ENCODE data around the gene PACRG. TPM values are rescaled to one million over a fixed set of nuclear protein-coding genes. Genes with fewer than 3 reads are reported as not detected.

PACRG gene
- total and polyA plus RNA-seq, 3 donors from 2014 or later = 54.0 to 84.6 (median 81.7) TPM

GRCh38 chr6:163226836-163227485, 499.2 kb downstream of the PACRG start:
- WGBS, 2 donors = 93 to 94% methylated on average over 10 of the region's 10 CpGs
- no peaks in the 10 kb centered on the region for H3K4me1 ChIP-seq
- no peak overlapping the region for H3K27ac ChIP-seq
- no peaks in the 10 kb centered on the region for H3K36me3 ChIP-seq (ENCODE audit: low read depth, missing control alignments)
- no peaks in the 10 kb centered on the region for H3K9me3 ChIP-seq
- H3K27me3 ChIP-seq = no peaks in the 10 kb centered on the region
- H3K4me3 ChIP-seq = no peak overlapping the region
- no peak for DNase-seq
- TF ChIP-seq POLR2A (IDR thresholded peaks at IDR 0.05) = no peak
- TF ChIP-seq CTCF (IDR thresholded peaks at IDR 0.05) = no peak
- intact Hi-C loops (cut with DNase I; ENCODE audit: low total_unique reads) = no loop called here

DNA sequence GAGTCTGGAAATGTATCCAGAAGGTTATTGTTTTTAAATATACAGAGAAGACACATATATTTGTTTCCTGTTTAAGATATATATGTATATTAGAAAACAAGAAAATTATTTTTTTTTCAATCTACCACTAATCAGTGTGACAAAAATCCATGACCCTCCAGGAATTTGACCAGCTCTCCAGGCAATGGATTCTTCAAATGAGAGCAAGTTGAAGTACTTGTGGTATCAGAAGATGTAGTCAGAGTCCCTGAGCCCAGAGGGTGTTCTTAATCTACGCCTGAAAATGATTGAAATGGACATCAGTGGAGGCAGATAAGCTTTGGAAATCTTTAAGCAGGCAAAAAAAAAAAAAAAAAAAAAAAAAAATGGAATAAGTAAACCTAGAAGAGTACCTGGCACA, 500.3 kb downstream of the PACRG start:
- Histone ChIP-seq H3K36me3 (ENCODE audit: low read depth, missing control alignments) (no peaks in the 10 kb centered on the region), H3K4me3 (no peak overlapping the region), H3K27me3 (no peaks in the 10 kb centered on the region), H3K27ac (no peak overlapping the region), H3K4me1 (no peaks in the 10 kb centered on the region), H3K9me3 (no peaks in the 10 kb centered on the region)
- 91 to 100% methylated on average over 1 of the region's 1 CpG for WGBS, 2 donors
- no peak for TF ChIP-seq POLR2A (IDR thresholded peaks at IDR 0.05)
- intact Hi-C loops (cut with DNase I; ENCODE audit: low total_unique reads) = no loop called here
- DNase-seq = no peak

DNA sequence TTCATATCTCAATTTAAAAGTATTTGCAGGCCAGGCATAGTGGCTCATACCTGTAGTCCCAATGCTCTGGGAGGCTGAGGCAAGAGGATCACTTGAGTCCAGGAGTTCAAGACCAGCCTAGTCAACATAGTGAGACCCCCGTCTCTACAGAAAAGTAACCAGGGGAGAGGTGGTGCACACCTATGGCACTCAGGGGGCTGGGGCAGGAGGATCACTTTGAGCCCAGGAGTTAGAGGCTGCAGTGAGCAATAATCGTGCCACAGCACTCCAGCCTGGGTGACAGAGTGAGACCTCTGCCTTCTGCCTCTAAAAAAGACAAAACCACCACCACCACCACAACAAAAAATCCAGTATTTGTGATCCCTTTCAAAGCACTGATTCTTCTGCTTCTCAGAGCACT, 501.3 kb downstream of the PACRG start:
- no peaks in the 10 kb centered on the region for H3K4me1 ChIP-seq
- intact Hi-C loops (cut with DNase I; ENCODE audit: low total_unique reads) = no loop called here
- TF ChIP-seq POLR2A (IDR thresholded peaks at IDR 0.05) = no peak
- no peak for TF ChIP-seq CTCF (IDR thresholded peaks at IDR 0.05)
- no peaks in the 10 kb centered on the region for H3K36me3 ChIP-seq (ENCODE audit: low read depth, missing control alignments)
- WGBS, 2 donors = 90 to 100% methylated on average over 2 of the region's 2 CpGs
- H3K27me3 ChIP-seq = no peaks in the 10 kb centered on the region
- no peak for DNase-seq
- no peak overlapping the region for H3K27ac ChIP-seq
- no peak overlapping the region for H3K4me3 ChIP-seq
- H3K9me3 ChIP-seq = no peaks in the 10 kb centered on the region

DNA sequence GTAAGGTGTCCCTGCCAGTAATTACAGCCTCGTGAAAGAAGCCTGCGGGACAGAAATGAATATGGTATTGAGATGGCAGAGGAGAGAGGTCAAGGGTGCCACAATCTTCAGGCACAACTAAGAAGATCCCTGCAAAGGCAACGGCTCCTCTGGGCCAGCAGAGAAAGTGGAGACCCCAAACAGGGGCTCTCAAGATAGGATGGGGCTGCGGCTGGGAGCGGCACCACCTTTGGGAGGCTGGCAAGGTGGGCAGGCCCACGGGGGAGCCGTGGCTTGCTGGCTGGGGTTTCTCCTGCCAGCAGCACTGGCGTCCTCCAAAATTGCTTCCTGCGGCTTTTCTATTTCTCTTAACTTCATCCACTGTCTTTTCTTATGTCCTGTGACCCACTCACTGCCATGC, 503.1 kb downstream of the PACRG start:
- H3K4me3 ChIP-seq = no peak overlapping the region
- no peaks in the 10 kb centered on the region for H3K36me3 ChIP-seq (ENCODE audit: low read depth, missing control alignments)
- DNase-seq = no peak
- H3K9me3 ChIP-seq = no peaks in the 10 kb centered on the region
- H3K27me3 ChIP-seq = no peaks in the 10 kb centered on the region
- H3K4me1 ChIP-seq = no peaks in the 10 kb centered on the region
- WGBS, 2 donors = 92 to 93% methylated on average over 9 of the region's 9 CpGs
- intact Hi-C loops (cut with DNase I; ENCODE audit: low total_unique reads) = no loop called here
- TF ChIP-seq POLR2A (IDR thresholded peaks at IDR 0.05) (no peak), CTCF (IDR thresholded peaks at IDR 0.05) (no peak)
- no peak overlapping the region for H3K27ac ChIP-seq

DNA sequence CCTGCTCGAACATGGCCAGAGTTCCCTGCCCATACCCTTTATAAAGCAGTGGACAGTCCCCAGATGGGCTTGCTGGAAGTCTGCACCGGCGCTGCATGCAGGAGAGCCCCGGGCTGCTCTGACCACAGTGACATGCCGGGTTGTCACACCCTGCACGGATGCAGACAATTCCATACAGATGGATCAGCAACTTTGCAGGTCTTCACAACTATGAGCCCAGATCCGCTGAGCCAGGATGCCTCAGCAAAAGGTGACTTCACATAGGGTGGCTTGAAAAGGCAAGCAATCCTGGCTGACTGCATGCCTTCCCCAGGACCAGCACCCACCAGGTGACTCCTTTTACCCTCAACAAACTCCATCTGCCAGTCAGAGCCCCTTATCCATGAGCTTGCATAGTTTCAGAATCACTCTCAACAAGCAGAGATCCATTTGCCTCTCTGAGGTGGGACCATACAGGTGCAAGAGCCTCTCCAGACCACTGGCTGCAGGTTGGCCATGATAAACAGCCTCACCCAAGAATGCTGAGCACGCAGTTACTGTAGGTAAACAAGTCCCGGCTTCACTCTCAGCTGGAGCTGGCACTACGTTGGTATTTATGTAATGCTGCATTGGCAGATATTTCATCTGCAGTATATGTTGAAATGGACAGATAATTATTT, 503.7 kb downstream of the PACRG start:
- Histone ChIP-seq H3K4me3 (no peak overlapping the region), H3K36me3 (ENCODE audit: low read depth, missing control alignments) (no peaks in the 10 kb centered on the region), H3K9me3 (no peaks in the 10 kb centered on the region), H3K4me1 (no peaks in the 10 kb centered on the region), H3K27ac (no peak overlapping the region), H3K27me3 (no peaks in the 10 kb centered on the region)
- TF ChIP-seq CTCF (IDR thresholded peaks at IDR 0.05) (no peak), POLR2A (IDR thresholded peaks at IDR 0.05) (no peak)
- intact Hi-C loops (cut with DNase I; ENCODE audit: low total_unique reads) = no loop called here
- no peak for DNase-seq
- WGBS, 2 donors = 84 to 94% methylated on average over 10 of the region's 10 CpGs

All from testis (tissue), 3 donors.